Spleen (tissue), 7 donors: ENCODE data around the gene TRIM71.

ENCODE experiments used
- CTCF ChIP-seq, 11 experiments: fragments of 200-600 bp in 7 of 11; fragments of 450-650 bp in 4 of 11; sonication (generic) in 4 of 11; IDR thresholded peaks in 8 of 11; conservative IDR thresholded peaks in 3 of 11; 1 replicate in 7 of 11; 2 replicates in 4 of 11; pipeline versions ENCODE4 v1.4.0 to v1.8.0; 2016 to 2021; ENCODE audit warnings: antibody characterized with exemption in 11 of 11, inconsistent platforms in 4 of 11, mild to moderate bottlenecking in 1 of 11
- POLR2A ChIP-seq, 3 donors: fragments of 450-650 bp; IDR thresholded peaks; one replicate each; pipeline ENCODE4 v1.5.1; 2017; ENCODE audit warnings: antibody characterized with exemption in 3 of 3, mild to moderate bottlenecking in 1 of 3
- POLR2AphosphoS5 ChIP-seq, 3 donors: sonication (generic); formaldehyde crosslinking; IDR thresholded peaks; one replicate each; pipeline ENCODE4 v1.5.1; 2017; ENCODE audit warnings: antibody characterized with exemption in 3 of 3
- donor health status: DM: no; HTN: no; CAD: no; lungs with moderate emphysema.
- donor health status: DM: no; HTN: no; CAD: no.
- donor health status: DM: no; HTN: no; CAD: no.

GRCh38 chr3:32888739-32889138 is 70.9 kb downstream of the TRIM71 start:
- TF ChIP-seq CTCF (IDR thresholded peaks at IDR 0.05 in 8 of 11, conservative IDR thresholded peaks at IDR 0.05 in 3 of 11) (no peak), POLR2AphosphoS5 (IDR thresholded peaks at IDR 0.05) (no peak), POLR2A (IDR thresholded peaks at IDR 0.05) (no peak)
